ENCODE measurements around the gene NAP1L4. TPM values are rescaled to one million over a fixed set of nuclear protein-coding genes. Genes with fewer than 3 reads are reported as not detected.
A peak's percentile ranks its signal among the peaks of the same experiment; 100 is the strongest.

The NAP1L4 gene
- total RNA-seq, 1 donor from 2014 or later = 224 TPM

- Mint-ChIP-seq H3K4me1 (peaks cover 3% of the 10 kb centered on the region), H3K4me3 (no peak overlapping the region), H3K9me3 (no peaks in the 10 kb centered on the region), H3K27ac (ENCODE audit: unreplicated experiment) (no peak overlapping the region), H3K27me3 (ENCODE audit: low read depth) (no peaks in the 10 kb centered on the region), H3K36me3 (ENCODE audit: low read depth) (peaks cover 4% of the 10 kb centered on the region)
- no peak for TF ChIP-seq CTCF (conservative IDR thresholded peaks at IDR 0.05)
- no peak for DNase-seq (ENCODE audit: low read depth, low spot score)
These were observed 3.9 kb upstream of the NAP1L4 start for GRCh38 chr11:2995893-2996554.

- H3K36me3 Mint-ChIP-seq (ENCODE audit: low read depth) = no peaks in the 10 kb centered on the region
- no peak overlapping the region for H3K27ac Mint-ChIP-seq (ENCODE audit: unreplicated experiment)
- TF ChIP-seq CTCF (conservative IDR thresholded peaks at IDR 0.05) = no peak
- H3K4me3 Mint-ChIP-seq = peak overlapping the region; percentile 51
- DNase-seq (ENCODE audit: low read depth, low spot score) = no peak
- peaks cover 8% of the 10 kb centered on the region for H3K4me1 Mint-ChIP-seq
- H3K9me3 Mint-ChIP-seq = no peaks in the 10 kb centered on the region
- H3K27me3 Mint-ChIP-seq (ENCODE audit: low read depth) = no peaks in the 10 kb centered on the region
These were observed 3.0 kb upstream of the NAP1L4 start for GRCh38 chr11:2995031-2995561.

GRCh38 chr11:2994336-2994730 is 2.2 kb upstream of the NAP1L4 start:
- Mint-ChIP-seq H3K36me3 (ENCODE audit: low read depth) (no peaks in the 10 kb centered on the region), H3K27me3 (ENCODE audit: low read depth) (no peaks in the 10 kb centered on the region), H3K4me3 (peak overlapping the region; percentile 75), H3K27ac (ENCODE audit: unreplicated experiment) (no peak overlapping the region), H3K4me1 (peaks cover 16% of the 10 kb centered on the region), H3K9me3 (no peaks in the 10 kb centered on the region)
- no peak for DNase-seq (ENCODE audit: low read depth, low spot score)
- no peak for TF ChIP-seq CTCF (conservative IDR thresholded peaks at IDR 0.05)

GRCh38 chr11:2992997-2993325 is 832 bp upstream of the NAP1L4 start:
- Mint-ChIP-seq H3K27me3 (ENCODE audit: low read depth) (no peaks in the 10 kb centered on the region), H3K4me1 (peaks cover 30% of the 10 kb centered on the region), H3K4me3 (peak overlapping the region; percentile 99), H3K9me3 (no peaks in the 10 kb centered on the region), H3K27ac (ENCODE audit: unreplicated experiment) (peak overlapping the region; percentile 86), H3K36me3 (ENCODE audit: low read depth) (no peaks in the 10 kb centered on the region)
- TF ChIP-seq CTCF (conservative IDR thresholded peaks at IDR 0.05) = no peak
- no peak for DNase-seq (ENCODE audit: low read depth, low spot score)

- Mint-ChIP-seq H3K9me3 (no peaks in the 10 kb centered on the region), H3K4me1 (peaks cover 33% of the 10 kb centered on the region), H3K27me3 (ENCODE audit: low read depth) (no peaks in the 10 kb centered on the region), H3K27ac (ENCODE audit: unreplicated experiment) (peak overlapping the region; percentile 98), H3K36me3 (ENCODE audit: low read depth) (no peaks in the 10 kb centered on the region), H3K4me3 (peak overlapping the region; percentile 99)
- no peak for TF ChIP-seq CTCF (conservative IDR thresholded peaks at IDR 0.05)
- no peak for DNase-seq (ENCODE audit: low read depth, low spot score)
These were observed 486 bp downstream of the NAP1L4 start for GRCh38 chr11:2991452-2992233.

Measured in neural crest cell (in vitro differentiated cells).